GM12891 (cell line): ENCODE data around the gene HS6ST2.

Source experiments
- POLR2A ChIP-seq: IDR thresholded peaks from 2 replicates; pipeline ENCODE4 v1.6.1; 2011; ENCODE audit warnings: low read depth, low read length, control low read depth
- POLR2AphosphoS5 ChIP-seq: IDR thresholded peaks from 2 replicates; pipeline ENCODE4 v1.6.1; 2011; ENCODE audit warnings: low read depth, low read length, control low read depth
- POU2F2 ChIP-seq: IDR thresholded peaks from 2 replicates; pipeline ENCODE4 v1.6.1; 2011; ENCODE audit warnings: low read depth, mild to moderate bottlenecking, control low read depth, low read length, moderate library complexity
- SPI1 ChIP-seq: IDR thresholded peaks from 2 replicates; pipeline ENCODE4 v1.6.1; 2011; ENCODE audit warnings: low read depth, low read length, control low read depth
- TAF1 ChIP-seq: IDR thresholded peaks from 2 replicates; pipeline ENCODE4 v1.6.1; 2011; ENCODE audit warnings: low read depth, low read length, control low read depth

GRCh38 chrX:132738951-132739350 lies 219.5 kb downstream of the HS6ST2 start:
- TF ChIP-seq POLR2AphosphoS5, result no peak
- TF ChIP-seq POLR2A, result no peak
- TF ChIP-seq SPI1, result no peak
- TF ChIP-seq TAF1, result no peak
- TF ChIP-seq POU2F2, result no peak
